ENCODE data around the gene FNDC4. TPM values are rescaled to one million over a fixed set of nuclear protein-coding genes. Genes with fewer than 3 reads are reported as not detected.

Gene FNDC4
- total RNA-seq, 1 experiment from 2014 or later = 1.3 TPM

DNA sequence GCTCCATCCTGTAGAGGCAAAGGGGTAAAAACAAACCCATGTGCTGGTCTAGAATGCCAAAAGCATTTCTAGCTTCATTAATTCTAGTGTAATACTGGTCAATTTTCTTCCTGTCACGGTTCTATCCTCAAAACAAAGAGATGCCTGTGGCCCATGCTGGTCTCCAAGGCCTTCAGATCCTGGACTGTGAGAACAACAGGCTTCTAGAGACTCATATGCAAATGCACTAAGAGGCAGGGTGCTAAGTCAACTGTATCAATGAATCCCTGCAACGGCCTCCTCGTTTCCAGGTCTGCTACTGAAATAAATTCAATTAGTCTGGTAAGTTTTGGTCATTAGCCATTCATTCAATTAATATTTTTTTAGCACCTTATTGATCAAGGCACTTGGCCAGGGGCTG, 9.5 kb downstream of the FNDC4 start:
- no peaks in the 10 kb centered on the region for H3K27me3 ChIP-seq (replicated peaks; ENCODE audit: insufficient read depth, low read depth, low read length, poor library complexity)
- POLR2A ChIA-PET (ENCODE audit: low non-redundant PET) = no interaction called here
- H3K36me3 ChIP-seq (ENCODE audit: insufficient read depth, low read length, poor library complexity, severe bottlenecking) = peaks cover 11% of the 10 kb centered on the region
- intact Hi-C loops (cut with micrococcal nuclease; ENCODE audit: unreplicated experiment) = no loop called here
- no peaks in the 10 kb centered on the region for H3K4me1 ChIP-seq (ENCODE audit: insufficient read depth, low read length, poor library complexity, severe bottlenecking)
- BruUV-seq (replicated peaks) = no TSS peak
- CTCF ChIA-PET = no interaction called here
- H3K27ac ChIP-seq (ENCODE audit: low read depth, low read length, poor library complexity, severe bottlenecking) = no peak overlapping the region
- no peak overlapping the region for H3K4me3 ChIP-seq (ENCODE audit: low read depth, low read length, poor library complexity, severe bottlenecking)
- H3K9me3 ChIP-seq (ENCODE audit: low read depth, low read length, poor library complexity, severe bottlenecking) = no peaks in the 10 kb centered on the region
- DNase-seq (ENCODE audit: low spot score) = no peak
- TF ChIP-seq, protein P1, sequence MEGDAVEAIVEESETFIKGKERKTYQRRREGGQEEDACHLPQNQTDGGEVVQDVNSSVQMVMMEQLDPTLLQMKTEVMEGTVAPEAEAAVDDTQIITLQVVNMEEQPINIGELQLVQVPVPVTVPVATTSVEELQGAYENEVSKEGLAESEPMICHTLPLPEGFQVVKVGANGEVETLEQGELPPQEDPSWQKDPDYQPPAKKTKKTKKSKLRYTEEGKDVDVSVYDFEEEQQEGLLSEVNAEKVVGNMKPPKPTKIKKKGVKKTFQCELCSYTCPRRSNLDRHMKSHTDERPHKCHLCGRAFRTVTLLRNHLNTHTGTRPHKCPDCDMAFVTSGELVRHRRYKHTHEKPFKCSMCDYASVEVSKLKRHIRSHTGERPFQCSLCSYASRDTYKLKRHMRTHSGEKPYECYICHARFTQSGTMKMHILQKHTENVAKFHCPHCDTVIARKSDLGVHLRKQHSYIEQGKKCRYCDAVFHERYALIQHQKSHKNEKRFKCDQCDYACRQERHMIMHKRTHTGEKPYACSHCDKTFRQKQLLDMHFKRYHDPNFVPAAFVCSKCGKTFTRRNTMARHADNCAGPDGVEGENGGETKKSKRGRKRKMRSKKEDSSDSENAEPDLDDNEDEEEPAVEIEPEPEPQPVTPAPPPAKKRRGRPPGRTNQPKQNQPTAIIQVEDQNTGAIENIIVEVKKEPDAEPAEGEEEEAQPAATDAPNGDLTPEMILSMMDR (conservative IDR thresholded peaks at IDR 0.05; ENCODE audit: low read depth, low read length) = no peak
- TF ChIP-seq EZH2 (IDR thresholded peaks at IDR 0.05; ENCODE audit: borderline replicate concordance, low read depth, low read length, poor library complexity, severe bottlenecking) = no peak

DNA sequence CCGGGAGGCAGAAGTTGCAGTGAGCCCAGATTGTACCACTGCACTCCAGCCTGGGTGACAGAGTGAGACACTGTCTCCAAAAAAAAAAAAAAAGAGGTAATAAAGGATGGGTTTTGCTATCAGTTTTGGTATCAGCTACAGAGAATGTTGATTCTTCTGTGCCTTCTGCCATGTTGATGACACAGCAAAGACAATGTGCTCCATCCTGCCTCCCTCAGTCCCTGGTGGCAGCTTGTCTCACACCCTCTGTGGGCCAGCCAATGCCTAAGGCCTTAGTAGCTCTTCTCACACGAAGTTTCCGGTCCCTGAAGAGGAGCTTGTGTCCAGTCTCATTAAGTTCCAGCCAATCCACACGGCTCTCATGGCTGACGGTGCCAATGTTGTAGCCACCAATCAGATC, 23.0 kb downstream of the FNDC4 start:
- DNase-seq (ENCODE audit: low spot score) = no peak
- intact Hi-C loops (cut with micrococcal nuclease; ENCODE audit: unreplicated experiment) = no loop called here
- H3K36me3 ChIP-seq (ENCODE audit: insufficient read depth, low read length, poor library complexity, severe bottlenecking) = peaks cover 6% of the 10 kb centered on the region
- H3K27me3 ChIP-seq (replicated peaks; ENCODE audit: insufficient read depth, low read depth, low read length, poor library complexity) = no peaks in the 10 kb centered on the region
- no peak overlapping the region for H3K27ac ChIP-seq (ENCODE audit: low read depth, low read length, poor library complexity, severe bottlenecking)
- H3K9me3 ChIP-seq (ENCODE audit: low read depth, low read length, poor library complexity, severe bottlenecking) = no peaks in the 10 kb centered on the region
- TF ChIP-seq, protein P1 (conservative IDR thresholded peaks at IDR 0.05; ENCODE audit: low read depth, low read length) = no peak
- TF ChIP-seq EZH2 (IDR thresholded peaks at IDR 0.05; ENCODE audit: borderline replicate concordance, low read depth, low read length, poor library complexity, severe bottlenecking) = no peak
- BruUV-seq (replicated peaks) = no TSS peak
- no peaks in the 10 kb centered on the region for H3K4me1 ChIP-seq (ENCODE audit: insufficient read depth, low read length, poor library complexity, severe bottlenecking)
- ChIA-PET CTCF (no interaction called here), POLR2A (ENCODE audit: low non-redundant PET) (no interaction called here)
- no peak overlapping the region for H3K4me3 ChIP-seq (ENCODE audit: low read depth, low read length, poor library complexity, severe bottlenecking)

DNA sequence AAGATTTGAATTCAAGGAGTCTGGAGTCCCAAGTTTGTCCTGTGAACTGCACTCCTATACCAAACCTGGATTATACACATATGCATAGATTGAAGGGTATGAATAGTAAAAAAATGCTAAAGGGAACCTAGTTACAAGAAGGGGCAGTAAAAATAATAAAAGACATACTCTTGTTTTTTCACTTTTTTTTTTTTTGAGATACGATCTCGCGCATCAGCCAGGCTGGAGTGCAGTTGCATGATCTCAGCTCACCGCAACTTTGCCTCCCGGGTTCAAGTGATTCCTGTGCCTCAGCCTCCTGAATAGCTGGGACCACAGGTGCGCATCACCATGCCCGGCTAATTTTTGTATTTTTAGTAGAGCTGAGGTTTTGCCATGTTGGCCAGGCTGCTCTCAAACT, 30.6 kb downstream of the FNDC4 start:
- Histone ChIP-seq H3K9me3 (ENCODE audit: low read depth, low read length, poor library complexity, severe bottlenecking) (no peaks in the 10 kb centered on the region), H3K4me1 (ENCODE audit: insufficient read depth, low read length, poor library complexity, severe bottlenecking) (no peaks in the 10 kb centered on the region), H3K27me3 (replicated peaks; ENCODE audit: insufficient read depth, low read depth, low read length, poor library complexity) (no peaks in the 10 kb centered on the region), H3K27ac (ENCODE audit: low read depth, low read length, poor library complexity, severe bottlenecking) (no peak overlapping the region), H3K4me3 (ENCODE audit: low read depth, low read length, poor library complexity, severe bottlenecking) (no peak overlapping the region), H3K36me3 (ENCODE audit: insufficient read depth, low read length, poor library complexity, severe bottlenecking) (no peaks in the 10 kb centered on the region)
- DNase-seq (ENCODE audit: low spot score) = no peak
- ChIA-PET CTCF (no interaction called here), POLR2A (ENCODE audit: low non-redundant PET) (no interaction called here)
- BruUV-seq (replicated peaks) = no TSS peak
- no peak for TF ChIP-seq EZH2 (IDR thresholded peaks at IDR 0.05; ENCODE audit: borderline replicate concordance, low read depth, low read length, poor library complexity, severe bottlenecking)
- TF ChIP-seq, protein P1 (conservative IDR thresholded peaks at IDR 0.05; ENCODE audit: low read depth, low read length) = no peak
- intact Hi-C loops (cut with micrococcal nuclease; ENCODE audit: unreplicated experiment) = no loop called here
